ENCODE results near the gene MAPRE2.
"Not testable (repeated sequence)": the region's sequence is repeated elsewhere in the genome, so short reads cannot be mapped to it uniquely, and the experiment has no call there.

Gene MAPRE2

GRCh38 chr18:35127201-35127600 is 86.0 kb downstream of the MAPRE2 start:
- no peak for DNase-seq

- DNase-seq, result no peak
Measured at GRCh38 chr18:35128675-35129074, 87.5 kb downstream of the MAPRE2 start.

DNA sequence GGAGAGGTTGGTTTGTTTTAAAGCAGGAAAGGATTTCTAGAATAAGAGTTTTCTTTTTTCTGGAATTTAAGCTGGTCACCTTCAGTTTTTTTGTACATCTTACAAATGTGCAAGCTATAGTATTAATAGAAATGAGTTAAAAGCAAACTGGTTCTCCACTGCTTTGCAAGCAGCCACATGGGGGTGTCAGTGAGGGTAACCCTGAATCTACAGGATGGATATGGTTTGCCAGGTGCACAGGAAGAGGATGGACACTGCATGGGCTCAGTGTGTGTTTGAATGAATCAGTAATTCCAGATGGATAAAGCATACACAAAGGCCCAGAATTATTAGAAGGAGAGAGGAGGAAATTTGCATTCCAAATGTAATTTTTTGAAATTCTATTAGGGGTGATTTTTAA is 89.0 kb downstream of the MAPRE2 start:
- DNase-seq, result no peak

- DNase-seq, result no peak
Measured at GRCh38 chr18:35131387-35132020, 90.3 kb downstream of the MAPRE2 start.

- DNase-seq, result peak; percentile 7 to 12
Measured at GRCh38 chr18:35132021-35132902, 91.0 kb downstream of the MAPRE2 start.

DNA sequence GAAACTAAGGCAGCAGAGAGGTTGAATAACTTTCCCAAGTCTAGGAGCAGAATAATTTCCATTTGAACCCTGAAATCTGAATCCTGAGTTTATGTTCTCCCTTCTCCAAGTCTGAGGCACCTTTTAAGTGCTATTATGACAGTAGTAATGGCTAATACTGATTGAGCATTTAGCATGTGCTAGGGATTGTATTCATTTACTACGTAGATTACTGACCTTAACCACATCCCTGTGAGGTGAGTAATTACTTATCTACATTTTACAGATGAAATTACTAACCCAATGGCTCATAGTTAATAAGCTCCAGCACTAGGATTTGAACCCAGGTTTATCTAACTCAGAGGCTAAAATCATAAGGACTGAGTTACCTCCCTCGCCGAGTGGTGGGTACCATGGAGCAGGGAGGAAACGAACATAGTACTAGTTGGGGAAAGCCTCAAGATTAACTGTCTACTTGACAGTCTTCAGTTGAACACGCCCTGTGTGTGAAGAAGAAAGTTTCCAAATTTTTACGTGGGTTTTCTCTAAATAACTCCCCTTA is 93.0 kb downstream of the MAPRE2 start:
- no peak for DNase-seq

DNA sequence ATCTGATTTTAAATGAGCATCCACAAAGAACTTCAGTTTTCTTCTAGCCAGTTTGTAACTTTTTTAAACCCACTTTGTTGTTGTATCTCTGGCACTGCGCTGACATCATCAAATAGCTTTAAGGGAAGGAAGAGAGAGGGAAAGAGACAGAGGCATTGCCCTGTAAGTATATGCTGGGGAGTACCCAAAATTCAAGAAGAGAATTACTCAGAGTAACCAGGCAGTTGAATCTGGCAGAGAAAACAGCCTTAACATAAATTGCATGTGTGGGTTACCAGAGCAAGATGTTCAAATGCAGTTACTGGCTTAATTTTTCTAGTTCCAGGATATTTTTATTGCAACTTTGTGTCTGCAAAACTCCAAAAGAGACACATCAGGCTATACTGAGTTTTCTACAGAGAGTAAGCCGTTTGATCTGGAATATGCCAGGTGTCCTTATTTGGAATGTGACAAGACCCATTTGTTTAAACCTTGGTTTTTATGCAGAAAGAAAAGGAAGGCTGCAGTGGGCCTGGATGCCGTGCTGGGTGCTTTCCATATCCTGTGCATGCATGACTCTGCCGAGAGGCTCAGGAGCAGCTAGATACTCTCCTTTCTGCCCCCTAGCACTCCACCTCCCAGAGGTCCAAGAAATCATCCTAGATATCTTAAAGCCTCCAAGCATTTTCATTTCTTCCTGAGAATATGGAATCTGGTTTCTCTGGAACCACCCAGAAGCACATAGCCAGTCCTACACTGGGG is 93.7 kb downstream of the MAPRE2 start:
- DNase-seq, result no peak

- DNase-seq, result no peak
Measured at GRCh38 chr18:35136248-35136647, 95.0 kb downstream of the MAPRE2 start.

DNA sequence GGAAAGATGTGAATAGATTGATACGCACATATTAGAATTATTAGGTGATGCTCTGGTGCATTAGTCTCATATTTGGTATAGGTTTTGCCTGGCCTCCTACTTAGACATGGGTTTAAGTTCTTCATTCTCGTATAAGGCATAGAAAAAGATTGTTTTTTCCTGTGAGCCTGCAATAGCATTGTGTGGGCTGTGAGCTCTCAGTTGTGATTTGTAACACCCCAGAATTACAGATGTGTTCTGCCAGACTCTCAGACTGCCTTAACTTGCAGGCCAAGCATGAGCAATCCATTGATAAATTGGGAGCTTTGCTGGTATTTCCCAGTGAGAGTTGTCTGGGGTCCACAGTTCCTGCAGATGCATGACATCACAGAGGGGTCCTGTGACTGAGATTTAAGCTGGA is 95.7 kb downstream of the MAPRE2 start:
- no peak for DNase-seq

- DNase-seq, result no peak
Measured at GRCh38 chr18:35137632-35138031, 96.4 kb downstream of the MAPRE2 start.

DNA sequence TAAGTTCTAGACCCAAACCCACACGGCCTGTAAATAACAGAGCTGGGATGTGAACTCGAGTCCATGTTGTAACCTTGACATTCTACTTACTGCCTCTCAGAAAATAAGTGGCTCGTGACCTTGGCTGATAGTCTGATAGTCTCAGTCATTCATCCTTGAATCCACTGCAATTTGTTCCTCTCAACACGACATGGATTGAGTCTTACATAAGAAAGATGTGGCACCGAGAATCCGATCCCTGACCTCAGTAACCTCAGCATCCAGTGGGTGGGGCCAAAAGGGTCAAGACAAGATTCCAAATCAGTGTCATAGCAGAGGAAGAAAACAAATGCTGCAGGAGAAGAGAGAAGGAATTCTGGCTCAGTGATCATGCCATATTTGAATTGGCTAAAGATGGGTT is 97.6 kb downstream of the MAPRE2 start:
- no peak for DNase-seq

DNA sequence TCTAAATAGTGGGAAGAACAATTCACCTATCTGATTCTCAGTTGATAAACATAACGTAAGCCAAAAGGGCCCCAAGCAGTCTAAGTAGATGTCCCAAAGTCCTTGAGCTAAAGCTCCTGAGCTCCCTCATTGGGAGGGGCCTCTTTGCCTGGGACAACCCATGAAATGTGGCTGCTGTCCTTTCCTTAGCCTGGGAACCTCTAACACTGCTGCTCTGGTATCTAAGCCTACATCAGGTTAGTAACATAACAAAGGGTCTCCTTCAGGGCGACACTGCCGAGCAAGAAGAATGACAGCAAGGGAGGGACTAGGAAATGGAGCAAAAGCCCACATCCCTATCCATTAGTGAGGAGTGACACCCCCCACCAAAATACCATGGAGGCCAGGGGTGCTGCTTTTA is 98.3 kb downstream of the MAPRE2 start:
- no peak for DNase-seq

DNA sequence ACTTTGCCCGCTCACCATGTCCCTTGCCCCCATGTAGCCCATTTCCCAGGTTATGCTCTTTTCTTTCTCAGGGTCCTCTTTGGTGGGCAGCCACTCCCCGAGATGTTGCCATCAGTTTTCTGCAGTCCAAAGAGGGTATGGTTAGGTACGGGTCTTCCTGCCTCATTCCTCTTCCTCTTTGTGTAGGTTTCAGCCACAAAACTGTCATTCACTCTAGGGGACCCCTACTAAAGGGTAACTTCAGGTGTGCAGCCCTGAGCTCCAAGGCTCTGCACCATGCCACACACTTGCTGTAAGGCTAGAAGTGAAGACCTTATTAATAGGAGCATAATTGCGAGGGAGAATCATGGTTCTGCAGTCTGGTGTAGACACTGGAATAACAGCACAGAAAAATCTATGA is 99.9 kb downstream of the MAPRE2 start:
- DNase-seq, result no peak

DNA sequence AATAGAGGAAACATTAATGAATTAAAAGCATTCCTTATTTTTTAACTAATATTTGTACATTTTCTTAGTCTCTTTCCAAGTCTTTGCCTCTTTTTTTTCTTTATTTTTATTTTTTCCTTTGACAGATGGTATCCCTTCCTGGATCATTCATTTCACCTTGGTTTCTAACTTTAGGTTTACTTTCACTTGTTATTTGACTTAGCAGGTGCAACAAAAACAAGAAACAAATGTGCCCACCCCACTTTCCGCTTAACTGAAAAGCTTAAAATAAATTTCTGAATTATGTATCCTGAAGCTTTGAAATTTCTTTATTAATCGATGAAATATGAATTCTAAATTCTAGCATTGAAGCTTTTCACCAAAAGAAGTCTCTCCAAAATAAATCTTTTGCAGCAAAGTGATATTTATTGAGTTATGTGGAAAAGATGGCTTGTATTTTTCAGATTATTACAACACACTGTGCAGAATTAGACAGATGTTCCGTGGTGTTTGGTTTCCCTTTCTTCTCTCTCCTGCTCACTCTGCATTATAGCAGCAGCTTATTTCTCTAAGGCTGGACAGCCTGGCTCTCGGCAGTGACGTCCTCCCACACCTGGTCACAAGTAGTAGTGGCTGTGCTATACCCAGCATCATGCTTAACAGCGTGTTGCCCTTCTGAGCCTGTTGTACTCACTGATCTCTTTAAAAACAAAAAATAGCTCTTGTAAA is 100.5 kb downstream of the MAPRE2 start:
- DNase-seq, result no peak

GRCh38 chr18:35142275-35142615 is 101.0 kb downstream of the MAPRE2 start:
- no peak for DNase-seq

GRCh38 chr18:35143622-35144596 is 102.7 kb downstream of the MAPRE2 start:
- peak; percentile 46 for DNase-seq

- DNase-seq, result no peak
Measured at GRCh38 chr18:35144698-35145097, 103.5 kb downstream of the MAPRE2 start.

GRCh38 chr18:35150195-35150594 is 109.0 kb downstream of the MAPRE2 start:
- not testable (repeated sequence) for DNase-seq

- DNase-seq, result no peak
Measured at GRCh38 chr18:35153609-35154272, 112.5 kb downstream of the MAPRE2 start.

DNA sequence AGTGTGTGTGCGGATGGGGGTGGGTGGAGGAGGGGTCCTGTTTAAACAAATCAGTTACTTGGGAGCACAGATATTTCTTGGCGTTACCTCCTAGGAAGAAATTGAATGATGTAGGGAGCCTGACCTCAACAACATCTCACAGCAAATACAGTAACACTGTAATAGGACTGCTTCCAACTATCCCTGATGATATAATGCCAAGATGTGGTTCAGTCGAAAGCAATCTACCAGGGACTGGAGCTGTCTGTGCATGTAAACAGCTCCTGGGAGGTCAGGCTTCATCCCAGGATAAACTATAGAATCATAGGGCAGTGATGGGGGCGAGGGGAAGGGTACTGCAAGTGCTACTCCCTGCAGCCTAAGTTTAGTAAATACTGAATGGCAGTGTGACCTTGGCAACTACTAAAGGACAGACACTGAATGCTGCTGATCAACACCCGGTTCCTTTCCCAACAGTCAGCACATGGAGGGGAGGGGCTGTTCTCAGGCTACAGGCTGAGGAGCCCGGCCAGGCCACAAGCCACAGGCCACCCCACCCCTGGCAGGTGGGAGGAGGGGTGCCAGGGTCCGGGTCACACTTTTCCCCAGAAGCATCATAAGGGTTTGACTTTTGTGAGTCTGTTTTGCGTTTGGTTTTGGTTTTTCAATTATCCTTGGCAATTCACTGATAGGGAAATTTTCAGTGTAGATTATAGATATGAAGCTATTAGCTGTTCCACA is 114.3 kb downstream of the MAPRE2 start:
- DNase-seq, result no peak

Data from CD4-positive, alpha-beta T cell treated with Interleukin-1 beta for 1 hour (primary cell).